ENCODE results near the gene PCNX2. TPM values are rescaled to one million over a fixed set of nuclear protein-coding genes. Genes with fewer than 3 reads are reported as not detected.

Gene PCNX2
- total and polyA plus RNA-seq, 2 donors (not counting 3 experiments of a cell fraction or from before 2014, with no cell fraction given) = 6.6 to 11.0 TPM

DNA sequence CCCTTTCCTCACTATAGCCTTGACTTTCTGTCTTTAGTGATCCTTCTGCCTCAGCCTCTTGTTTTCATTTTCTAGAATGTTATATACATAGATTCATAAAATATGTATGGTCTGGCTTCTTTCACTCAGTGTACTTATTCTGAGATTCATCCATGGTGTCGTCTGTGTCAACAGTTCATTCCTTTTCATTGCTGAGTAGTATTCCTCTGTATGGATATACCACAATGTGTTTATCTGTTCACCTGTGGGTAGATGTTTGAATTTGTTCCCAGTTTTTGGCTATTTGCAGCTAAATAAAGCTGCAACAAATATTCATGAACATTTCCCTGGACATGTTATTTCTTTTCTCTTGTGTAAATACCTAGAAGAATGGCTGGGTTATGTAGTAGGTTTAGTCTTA is 131.8 kb downstream of the PCNX2 start:
- Histone ChIP-seq H3K27ac (ENCODE audit: insufficient read depth, low read depth, low read length) (no peak overlapping the region), H3K9me1 (replicated peaks; ENCODE audit: control insufficient read depth, extremely low read depth, insufficient read depth, low read length) (no peaks in the 10 kb centered on the region), H3K4me1 (ENCODE audit: control insufficient read depth, extremely low read depth, insufficient read depth, low read length) (no peaks in the 10 kb centered on the region), H3K4me3 (replicated peaks in 1 of 3; ENCODE audit: insufficient read depth in 1 of 3, low read depth in 1 of 3, low read length in 3 of 3) (no peak overlapping the region), H3K9me3 (replicated peaks; ENCODE audit: control insufficient read depth, insufficient read depth, low read length) (no peaks in the 10 kb centered on the region), H3K79me2 (ENCODE audit: control insufficient read depth, insufficient read depth, low read length) (no peaks in the 10 kb centered on the region), H3K9ac (replicated peaks; ENCODE audit: extremely low read depth, insufficient read depth, low read length) (no peak overlapping the region), H4K20me1 (replicated peaks; ENCODE audit: control insufficient read depth, extremely low read depth, insufficient read depth, low read length) (no peaks in the 10 kb centered on the region), H3K36me3 (ENCODE audit: control insufficient read depth in 2 of 2, extremely low read depth in 1 of 2, insufficient read depth in 2 of 2, low read length in 2 of 2) (no peaks in the 10 kb centered on the region), H3K27me3 (ENCODE audit: control insufficient read depth in 2 of 2, insufficient read depth in 2 of 2, low read length in 2 of 2) (no peaks in the 10 kb centered on the region), H3K4me2 (ENCODE audit: insufficient read depth, low read length) (no peak overlapping the region), H2AFZ (ENCODE audit: low read depth, low read length) (no peak overlapping the region)
- no peak for DNase-seq (ENCODE audit: low read depth, low spot score)
- no peak for FAIRE-seq
- BruUV-seq (replicated peaks) = no TSS peak
- intact Hi-C loops (cut with micrococcal nuclease) (no loop called here), dilution Hi-C loops (cut with MboI; ENCODE audit: extremely low pct_ligation_motif_present, low sequenced_read_pairs) (no loop called here)
- TF ChIP-seq POLR2A (IDR thresholded peaks at IDR 0.05; ENCODE audit: low read depth, low read length) = no peak
- no peak for TF ChIP-seq MYC (IDR thresholded peaks at IDR 0.05; ENCODE audit: low read depth, low read length)
- TF ChIP-seq, protein P1, sequence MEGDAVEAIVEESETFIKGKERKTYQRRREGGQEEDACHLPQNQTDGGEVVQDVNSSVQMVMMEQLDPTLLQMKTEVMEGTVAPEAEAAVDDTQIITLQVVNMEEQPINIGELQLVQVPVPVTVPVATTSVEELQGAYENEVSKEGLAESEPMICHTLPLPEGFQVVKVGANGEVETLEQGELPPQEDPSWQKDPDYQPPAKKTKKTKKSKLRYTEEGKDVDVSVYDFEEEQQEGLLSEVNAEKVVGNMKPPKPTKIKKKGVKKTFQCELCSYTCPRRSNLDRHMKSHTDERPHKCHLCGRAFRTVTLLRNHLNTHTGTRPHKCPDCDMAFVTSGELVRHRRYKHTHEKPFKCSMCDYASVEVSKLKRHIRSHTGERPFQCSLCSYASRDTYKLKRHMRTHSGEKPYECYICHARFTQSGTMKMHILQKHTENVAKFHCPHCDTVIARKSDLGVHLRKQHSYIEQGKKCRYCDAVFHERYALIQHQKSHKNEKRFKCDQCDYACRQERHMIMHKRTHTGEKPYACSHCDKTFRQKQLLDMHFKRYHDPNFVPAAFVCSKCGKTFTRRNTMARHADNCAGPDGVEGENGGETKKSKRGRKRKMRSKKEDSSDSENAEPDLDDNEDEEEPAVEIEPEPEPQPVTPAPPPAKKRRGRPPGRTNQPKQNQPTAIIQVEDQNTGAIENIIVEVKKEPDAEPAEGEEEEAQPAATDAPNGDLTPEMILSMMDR (IDR thresholded peaks at IDR 0.05; ENCODE audit: extremely low read depth in 1 of 2, insufficient read depth in 1 of 2, low read depth in 1 of 2, low read length in 2 of 2) = no peak
- no peak for TF ChIP-seq FOS (IDR thresholded peaks at IDR 0.05; ENCODE audit: borderline replicate concordance, insufficient read depth, low read length)
- no peak for TF ChIP-seq GATA2 (IDR thresholded peaks at IDR 0.05; ENCODE audit: insufficient read depth, insufficient read length, low read depth, low read length)
- TF ChIP-seq EZH2 (IDR thresholded peaks at IDR 0.05; ENCODE audit: borderline replicate concordance, low read depth, low read length, severe bottlenecking) = no peak
- TF ChIP-seq MAX (IDR thresholded peaks at IDR 0.05; ENCODE audit: insufficient read depth, insufficient read length) = no peak
- TF ChIP-seq JUN (IDR thresholded peaks at IDR 0.05; ENCODE audit: borderline replicate concordance, insufficient read depth, insufficient read length, low read depth) = no peak
- no peak for TF ChIP-seq POLR2AphosphoS5 (IDR thresholded peaks at IDR 0.05; ENCODE audit: insufficient read depth, low read depth, low read length)
- CTCF ChIA-PET = no interaction called here
- POLR2A ChIA-PET = no interaction called here
